OCI-LY3 (cell line): Measurements from ENCODE around the gene MACROD1.

ENCODE experiments used
- EZH2phosphoT487 ChIP-seq: fragments of 200-600 bp; shearing (Covaris generic); IDR thresholded peaks from 2 replicates; pipeline ENCODE4 v1.6.1; 2018; ENCODE audit warnings: antibody characterized with exemption, mixed run types, low read depth
- TF ChIP-seq, protein P1 (sequence below): fragments of 200-600, 300-600 bp; sonication (generic); IDR thresholded peaks from 2 replicates; pipeline ENCODE4 v1.5.1; 2014; ENCODE audit warnings: antibody characterized with exemption, low read length, low read depth

- TF ChIP-seq, protein P1, sequence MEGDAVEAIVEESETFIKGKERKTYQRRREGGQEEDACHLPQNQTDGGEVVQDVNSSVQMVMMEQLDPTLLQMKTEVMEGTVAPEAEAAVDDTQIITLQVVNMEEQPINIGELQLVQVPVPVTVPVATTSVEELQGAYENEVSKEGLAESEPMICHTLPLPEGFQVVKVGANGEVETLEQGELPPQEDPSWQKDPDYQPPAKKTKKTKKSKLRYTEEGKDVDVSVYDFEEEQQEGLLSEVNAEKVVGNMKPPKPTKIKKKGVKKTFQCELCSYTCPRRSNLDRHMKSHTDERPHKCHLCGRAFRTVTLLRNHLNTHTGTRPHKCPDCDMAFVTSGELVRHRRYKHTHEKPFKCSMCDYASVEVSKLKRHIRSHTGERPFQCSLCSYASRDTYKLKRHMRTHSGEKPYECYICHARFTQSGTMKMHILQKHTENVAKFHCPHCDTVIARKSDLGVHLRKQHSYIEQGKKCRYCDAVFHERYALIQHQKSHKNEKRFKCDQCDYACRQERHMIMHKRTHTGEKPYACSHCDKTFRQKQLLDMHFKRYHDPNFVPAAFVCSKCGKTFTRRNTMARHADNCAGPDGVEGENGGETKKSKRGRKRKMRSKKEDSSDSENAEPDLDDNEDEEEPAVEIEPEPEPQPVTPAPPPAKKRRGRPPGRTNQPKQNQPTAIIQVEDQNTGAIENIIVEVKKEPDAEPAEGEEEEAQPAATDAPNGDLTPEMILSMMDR = no peak
- TF ChIP-seq EZH2phosphoT487 = no peak
Measured at GRCh38 chr11:63952570-63952969, 213.3 kb downstream of the MACROD1 start.
